GM12878 (cell line): ENCODE measurements around the gene FAM151A. TPM values are rescaled to one million over a fixed set of nuclear protein-coding genes. Genes with fewer than 3 reads are reported as not detected.

ENCODE experiments used
- ATAC-seq: fragments of 200-7000 bp; cut with Tn5 transposase; 3 replicates; pipeline ENCODE4 v1.9.1; 2020; ENCODE audit warnings: mild to moderate bottlenecking, moderate library complexity
- BruUV-seq: library from RNA; stranded (reverse); fragments of 400-500 nt; replicated peaks from 2 replicates; lab custom pipeline; 2021; lab: Mats Ljungman, UMichigan
- CTCF ChIA-PET: fragments of 300-600 bp; sonication (Branson Sonifier 250); formaldehyde crosslinking; extraction: SDS; loops from one replicate; lab custom pipeline; 2021; ENCODE audit warnings: inconsistent platforms; lab: Yijun Ruan, JAX
- POLR2A ChIA-PET: fragments of 350-600 bp; formaldehyde crosslinking; extraction: SDS; loops from one replicate; lab custom pipeline; 2021; ENCODE audit warnings: inconsistent platforms; lab: Charles Lee
- RAD21 ChIA-PET: fragments of 300-600 bp; sonication (Branson Sonifier 250); formaldehyde crosslinking; loops from one replicate; lab custom pipeline; 2023; ENCODE audit warnings: antibody characterized with exemption; ENCODE audit not compliant: unreplicated experiment; lab: Charles Lee
- SMC1A ChIA-PET: fragments of 300-600 bp; sonication (Branson Sonifier 250); formaldehyde crosslinking; loops from one replicate; lab custom pipeline; 2023; ENCODE audit not compliant: unreplicated experiment, uncharacterized antibody; lab: Charles Lee
- DNase-seq: peaks from one replicate; pipeline ENCODE4 v3.0.0-alpha.2; 2011; ENCODE audit warnings: low read depth, low spot score
- FAIRE-seq: peaks from 3 replicates; lab custom pipeline; 2011; peaks lifted over from hg19 to GRCh38; lab: Jason Lieb, UNC
- H2AFZ ChIP-seq: 2 replicates; pipeline ENCODE4 v1.6.0; 2011; ENCODE audit warnings: low read depth, low read length, control low read depth; ENCODE audit not compliant: control insufficient read depth
- H3K27ac ChIP-seq: 2 replicates; pipeline ENCODE4 v1.5.1; 2011; ENCODE audit warnings: control low read depth; ENCODE audit not compliant: control insufficient read depth, insufficient read depth
- H3K27me3 ChIP-seq, 2 experiments: replicated peaks in 1 of 2; 2 replicates each; pipeline versions ENCODE4 v1.6.0 to v1.6.1; 2011; ENCODE audit warnings: low read length in 1 of 2; ENCODE audit not compliant: control insufficient read depth in 2 of 2, insufficient read depth in 2 of 2
- H3K36me3 ChIP-seq, 2 experiments: 2 replicates each; pipeline ENCODE4 v1.5.1; 2011; ENCODE audit warnings: low read length in 1 of 2; ENCODE audit not compliant: control insufficient read depth in 2 of 2, insufficient read depth in 2 of 2
- H3K4me1 ChIP-seq: 2 replicates; pipeline ENCODE4 v1.6.1; 2011; ENCODE audit warnings: mild to moderate bottlenecking, low read length, moderate library complexity, mixed read lengths; ENCODE audit not compliant: control insufficient read depth, insufficient read depth
- H3K4me2 ChIP-seq: 2 replicates; pipeline ENCODE4 v1.6.0; 2011; ENCODE audit warnings: control low read depth; ENCODE audit not compliant: control insufficient read depth, insufficient read depth
- H3K4me3 ChIP-seq: fragments of 200-600 bp; sonication (generic); 2 replicates; pipeline ENCODE4 v1.5.1; 2016
- H3K79me2 ChIP-seq: 2 replicates; pipeline ENCODE4 v1.6.0; 2011; ENCODE audit warnings: low read length; ENCODE audit not compliant: control insufficient read depth, insufficient read depth
- H3K9ac ChIP-seq: 2 replicates; pipeline ENCODE4 v1.8.0; 2011; ENCODE audit warnings: low read length, control low read depth, mixed read lengths; ENCODE audit not compliant: control insufficient read depth, insufficient read depth
- H3K9me3 ChIP-seq: replicated peaks from 3 replicates; pipeline ENCODE4 v1.5.1; 2011; ENCODE audit warnings: mild to moderate bottlenecking, low read length; ENCODE audit not compliant: control insufficient read depth, insufficient read depth
- H4K20me1 ChIP-seq: 2 replicates; pipeline ENCODE4 v1.6.0; 2011; ENCODE audit not compliant: control insufficient read depth, insufficient read depth
- ATF7 ChIP-seq: fragments of 450-650 bp; IDR thresholded peaks from 2 replicates; pipeline ENCODE4 v1.6.1; 2016; ENCODE audit warnings: low read depth, mild to moderate bottlenecking
- CBX5 ChIP-seq: sonication (generic); IDR thresholded peaks from 2 replicates; pipeline ENCODE4 v1.6.1; 2016; ENCODE audit warnings: low read depth, moderate library complexity, mild to moderate bottlenecking, inconsistent platforms
- DPF2 ChIP-seq: fragments of 450-650 bp; IDR thresholded peaks from 2 replicates; pipeline ENCODE4 v1.6.1; 2017; ENCODE audit warnings: mild to moderate bottlenecking
- HDAC6 ChIP-seq: fragments of 200-600 bp; sonication (generic); IDR thresholded peaks from one replicate; pipeline ENCODE4 v1.8.0; 2017; ENCODE audit warnings: antibody characterized with exemption; ENCODE audit not compliant: unreplicated experiment
- IKZF1 ChIP-seq: fragments of 450-650 bp; conservative IDR thresholded peaks from 2 replicates; pipeline ENCODE4 v1.6.1; 2017; ENCODE audit warnings: antibody characterized with exemption, mild to moderate bottlenecking
- IRF4 ChIP-seq: IDR thresholded peaks from 2 replicates; pipeline ENCODE4 v1.6.1; 2011; ENCODE audit warnings: low read depth, low read length
- NFXL1 ChIP-seq: fragments of 450-650 bp; IDR thresholded peaks from 2 replicates; pipeline ENCODE4 v1.6.1; 2017; ENCODE audit warnings: antibody characterized with exemption, mild to moderate bottlenecking, borderline replicate concordance
- RELB ChIP-seq: fragments of 450-650 bp; IDR thresholded peaks from 2 replicates; pipeline ENCODE4 v1.6.1; 2017; ENCODE audit warnings: low read depth, mild to moderate bottlenecking, moderate library complexity
- WGBS: methylation state at CpG from one replicate; pipeline ENCODE4 v1.1.6; 2016; ENCODE audit warnings: low lambda C conversion rate; ENCODE audit not compliant: insufficient replicate concordance, insufficient coverage; ENCODE audit errors: missing lambda C conversion rate; 5-methylcytosine and 5-hydroxymethylcytosine counted together
- in situ Hi-C: fragments of 300-500 bp; cut with MboI; formaldehyde crosslinking; loops from 9 replicates; pipeline ENCODE4 v1.14.3; 2018; ENCODE audit warnings: mixed read lengths
- intact Hi-C: fragments of 100-400 bp; cut with micrococcal nuclease; formaldehyde crosslinking; loops from one replicate; pipeline ENCODE4 v1.14.2; 2022; ENCODE audit not compliant: unreplicated experiment
- polyA plus RNA-seq, 11 experiments: library from polyadenylated mRNA; depleted of rRNA in 4 of 11; unstranded in 6 of 11; stranded (reverse) in 5 of 11; fragments of >200 nt; fragmentation: Nextera tagmentation in 4 of 11; fragmentation: Illumina TruSeq in 1 of 11; extraction: Ambion mirVana in 4 of 11; extraction: Trizol in 1 of 11; gene quantifications; 1 replicate in 1 of 11; 2 replicates in 10 of 11; pipeline versions ENCODE4 v1.2.1 to v1.2.3, GENCODE V29; 2011 to 2016; ENCODE audit warnings: inconsistent platforms in 2 of 11, missing spikeins in 2 of 11, low read depth in 1 of 11
- total RNA-seq, 4 experiments: library from RNA; depleted of rRNA in 3 of 4; stranded (reverse); fragments of >200 nt in 3 of 4; fragmentation: Illumina TruSeq in 1 of 4; extraction: Trizol in 1 of 4; gene quantifications; 2 replicates each; pipeline versions ENCODE4 v1.2.1 to v1.2.3, GENCODE V29; 2013 to 2021

FAM151A gene
- total and polyA plus RNA-seq, 10 of the 15 experiments (the other 5 are each of a cell fraction or from before 2014, with no cell fraction given): 0.09 to 0.34 (median 0.14) TPM; not detected in 5

GRCh38 chr1:54564312-54565112 lies 58.8 kb downstream of the FAM151A start:
- Histone ChIP-seq H3K4me2 (no peak overlapping the region), H2AFZ (no peak overlapping the region), H3K4me1 (no peaks in the 10 kb centered on the region), H3K9me3 (no peaks in the 10 kb centered on the region), H3K9ac (no peak overlapping the region), H3K36me3 (no peaks in the 10 kb centered on the region), H4K20me1 (no peaks in the 10 kb centered on the region), H3K4me3 (no peak overlapping the region), H3K27me3 (no peaks in the 10 kb centered on the region; a peak in 1 of 4 replicates), H3K79me2 (no peaks in the 10 kb centered on the region), H3K27ac (no peak overlapping the region)
- in situ Hi-C loops (no loop called here), intact Hi-C loops (no loop called here)
- RAD21 ChIA-PET: no interaction called here
- WGBS: 28% methylated on average over 17 of the region's 17 CpGs
- no TSS peak for BruUV-seq
- FAIRE-seq (no peak), ATAC-seq (no peak), DNase-seq (no peak)
- SMC1A ChIA-PET: no interaction called here
- TF ChIP-seq CBX5 (no peak), RELB (no peak), DPF2 (no peak), IKZF1 (no peak), ATF7 (no peak), IRF4 (no peak), HDAC6 (no peak), NFXL1 (no peak)
- POLR2A ChIA-PET: no interaction called here
- CTCF ChIA-PET: no interaction called here
